Vagina (tissue), 2 donors: Measurements from ENCODE around the gene PBRM1. TPM values are rescaled to one million over a fixed set of nuclear protein-coding genes. Genes with fewer than 3 reads are reported as not detected.

ENCODE experiments used
- DNase-seq, 2 donors: peaks; one replicate each; pipeline ENCODE4 v3.0.0-alpha.2; 2017; ENCODE audit errors: extremely low spot score in 2 of 2
- H3K27ac ChIP-seq: fragments of 200-600 bp; sonication (generic); one replicate; pipeline ENCODE4 v1.5.1; 2019
- H3K27me3 ChIP-seq: fragments of 200-600 bp; sonication (generic); one replicate; pipeline ENCODE4 v1.5.1; 2019
- H3K36me3 ChIP-seq, 2 donors: fragments of 200-600 bp; sonication (generic); one replicate each; pipeline ENCODE4 v1.5.1; 2017 to 2019
- H3K4me1 ChIP-seq: fragments of 200-600 bp; sonication (generic); one replicate; pipeline ENCODE4 v1.5.1; 2019
- H3K4me3 ChIP-seq, 2 donors: fragments of 200-600 bp; sonication (generic); 1 replicate in 1 of 2; 2 replicates in 1 of 2; pipeline ENCODE4 v1.5.1; 2016 to 2019
- H3K9me3 ChIP-seq: fragments of 200-600 bp; sonication (generic); one replicate; pipeline ENCODE4 v1.5.1; 2019
- CTCF ChIP-seq, 3 experiments: fragments of 450-650 bp in 2 of 3; fragments of 200-600 bp in 1 of 3; sonication (generic) in 1 of 3; IDR thresholded peaks; one replicate each; pipeline ENCODE4 v1.5.1; 2017 to 2019; ENCODE audit warnings: antibody characterized with exemption in 3 of 3, mild to moderate bottlenecking in 2 of 3, moderate library complexity in 2 of 3
- POLR2A ChIP-seq, 2 donors: fragments of 450-650 bp; IDR thresholded peaks; one replicate each; pipeline ENCODE4 v1.6.1; 2017; ENCODE audit warnings: antibody characterized with exemption in 2 of 2, mild to moderate bottlenecking in 2 of 2, moderate library complexity in 2 of 2
- POLR2AphosphoS5 ChIP-seq, 2 donors: sonication (generic); formaldehyde crosslinking; IDR thresholded peaks; one replicate each; pipeline ENCODE4 v1.9.0; 2017; ENCODE audit warnings: antibody characterized with exemption in 2 of 2, mild to moderate bottlenecking in 2 of 2, low read depth in 1 of 2; ENCODE audit not compliant: insufficient read depth in 1 of 2
- intact Hi-C: fragments of 100-400 bp; cut with DNase I; formaldehyde crosslinking; loops from one replicate; pipeline ENCODE4 v1.15.1; 2023
- total RNA-seq: library from RNA; depleted of rRNA; stranded (reverse); fragments of >200 nt; gene quantifications from one replicate; pipeline ENCODE4 v1.2.3, GENCODE V29; 2016

The PBRM1 gene
- total RNA-seq, 1 donor from 2014 or later: 64.6 TPM

- Histone ChIP-seq H3K27me3 (no peaks in the 10 kb centered on the region), H3K27ac (peak overlapping the region; percentile 62), H3K36me3 (no peaks in the 10 kb centered on the region), H3K4me1 (peaks cover 86% of the 10 kb centered on the region), H3K9me3 (no peaks in the 10 kb centered on the region), H3K4me3 (peak overlapping the region; percentile 67 to 74)
- no peak for TF ChIP-seq POLR2AphosphoS5 (IDR thresholded peaks at IDR 0.05; ENCODE audit: insufficient read depth in 1 of 2, low read depth in 1 of 2)
- TF ChIP-seq CTCF (IDR thresholded peaks at IDR 0.05): no peak
- TF ChIP-seq POLR2A (IDR thresholded peaks at IDR 0.05): no peak
- intact Hi-C loops: loop anchor here (10.0 kb wide), 1 partner anchor 61 kb away; no protein-coding TSS in a partner anchor
- DNase-seq: no peak
These were observed 149.7 kb downstream of the PBRM1 start for GRCh38 chr3:52536112-52536368.

- TF ChIP-seq POLR2AphosphoS5 (IDR thresholded peaks at IDR 0.05; ENCODE audit: insufficient read depth in 1 of 2, low read depth in 1 of 2) (no peak), CTCF (IDR thresholded peaks at IDR 0.05) (no peak), POLR2A (IDR thresholded peaks at IDR 0.05) (no peak)
- Histone ChIP-seq H3K36me3 (no peaks in the 10 kb centered on the region), H3K4me1 (peaks cover 86% of the 10 kb centered on the region), H3K27me3 (no peaks in the 10 kb centered on the region), H3K27ac (peak overlapping the region; percentile 92), H3K9me3 (no peaks in the 10 kb centered on the region), H3K4me3 (peak overlapping the region; percentile 67 to 74)
- intact Hi-C loops: loop anchor here (10.0 kb wide), 1 partner anchor 61 kb away; no protein-coding TSS in a partner anchor
- peak in 1 of 2 donors; percentile 78 for DNase-seq
These were observed 150.2 kb downstream of the PBRM1 start for GRCh38 chr3:52535411-52536111.

- peaks cover 84% of the 10 kb centered on the region for H3K4me1 ChIP-seq
- peak overlapping the region; percentile 92 for H3K27ac ChIP-seq
- intact Hi-C loops: loop anchor here (5.0 to 10.0 kb wide), 2 partner anchors 60 to 153 kb away; partner anchors contain the start of genes GNL3 and PBRM1
- H3K36me3 ChIP-seq: no peaks in the 10 kb centered on the region
- H3K4me3 ChIP-seq: peak overlapping the region; percentile 60 to 77
- no peaks in the 10 kb centered on the region for H3K9me3 ChIP-seq
- peak; percentile 79 to 89 for DNase-seq
- TF ChIP-seq POLR2AphosphoS5 (IDR thresholded peaks at IDR 0.05; ENCODE audit: insufficient read depth in 1 of 2, low read depth in 1 of 2) (peak in 1 of 2 donors; percentile 42), CTCF (IDR thresholded peaks at IDR 0.05) (no peak)
- H3K27me3 ChIP-seq: no peaks in the 10 kb centered on the region
These were observed 151.2 kb downstream of the PBRM1 start for GRCh38 chr3:52534281-52535183.

- Histone ChIP-seq H3K27me3 (no peaks in the 10 kb centered on the region), H3K36me3 (no peaks in the 10 kb centered on the region), H3K4me1 (peaks cover 80% of the 10 kb centered on the region), H3K9me3 (no peaks in the 10 kb centered on the region), H3K4me3 (peak within 1 kb of the TSS; percentile 64 to 77), H3K27ac (peak within 1 kb of the TSS; percentile 92)
- TF ChIP-seq POLR2AphosphoS5 (IDR thresholded peaks at IDR 0.05; ENCODE audit: insufficient read depth in 1 of 2, low read depth in 1 of 2) (peak in 1 of 2 donors; percentile 55), POLR2A (IDR thresholded peaks at IDR 0.05) (no peak), CTCF (IDR thresholded peaks at IDR 0.05) (no peak)
- DNase-seq: no peak
- intact Hi-C loops: loop anchor here (5.0 to 10.0 kb wide), 2 partner anchors 59 to 154 kb away; partner anchors contain the start of genes GNL3 and PBRM1
These were observed 152.0 kb downstream of the PBRM1 start, which contains the start of gene NT5DC2 for GRCh38 chr3:52533623-52534280. Gene NT5DC2 (minus strand): TSS chr3:52533857. CDS start chr3:52533737, 120 bp downstream.
